HG02973 (cell line): ENCODE measurements around the gene NINJ1.
A peak's percentile ranks its signal among the peaks of the same experiment; 100 is the strongest.
"Not testable (repeated sequence)": the region's sequence is repeated elsewhere in the genome, so short reads cannot be mapped to it uniquely, and the experiment has no call there.

Source experiments
- ATAC-seq: cut with Tn5 transposase; IDR thresholded peaks from one replicate; pipeline ENCODE4 v1.9.1; 2021; ENCODE audit warnings: moderate library complexity; ENCODE audit not compliant: unreplicated experiment

NINJ1 gene

GRCh38 chr9:93161786-93162562 lies 27.9 kb upstream of the NINJ1 start:
- ATAC-seq: no peak

GRCh38 chr9:93159601-93160471 lies 25.8 kb upstream of the NINJ1 start:
- peak; percentile 85 for ATAC-seq

- peak; percentile 60 for ATAC-seq
Measured at GRCh38 chr9:93156475-93157008, 22.5 kb upstream of the NINJ1 start.

DNA sequence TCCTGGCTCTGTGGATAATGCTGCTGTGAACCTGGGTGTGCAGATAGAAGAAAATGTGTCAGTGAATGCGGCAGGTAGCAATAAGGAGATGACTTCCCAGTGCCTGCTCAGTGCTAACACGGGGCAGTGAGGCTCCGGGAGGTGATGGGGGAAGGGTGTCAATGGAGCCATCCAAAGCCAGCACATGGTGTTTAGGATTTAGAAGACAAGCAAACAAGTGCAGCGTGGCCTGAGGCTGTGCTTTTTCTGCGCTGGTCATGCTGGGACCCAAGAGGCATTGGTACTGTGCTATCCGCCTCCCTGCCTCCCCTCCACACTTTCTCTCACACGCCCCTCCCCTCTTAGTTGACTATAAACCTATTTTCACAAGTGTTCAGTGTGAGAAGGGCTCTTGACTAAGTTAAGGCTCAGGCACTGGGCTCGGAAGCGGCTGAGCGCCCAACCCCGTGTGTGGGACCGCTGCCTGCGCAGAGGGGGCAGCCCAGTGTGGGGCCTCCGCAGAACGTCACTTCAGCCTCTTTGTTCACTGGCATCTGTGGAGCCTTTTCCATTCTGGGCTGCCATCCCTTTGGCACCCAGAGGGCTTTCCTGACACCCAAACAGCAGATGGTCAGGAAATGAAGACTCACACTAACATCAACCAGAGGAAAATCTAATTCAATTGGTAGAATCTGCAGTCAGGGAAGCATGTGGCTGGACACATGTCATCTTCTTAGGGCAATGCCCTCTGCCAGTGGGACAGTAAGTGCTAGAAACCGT lies 21.8 kb upstream of the NINJ1 start:
- no peak for ATAC-seq

- no peak for ATAC-seq
Measured at GRCh38 chr9:93154293-93154903, 20.3 kb upstream of the NINJ1 start.

DNA sequence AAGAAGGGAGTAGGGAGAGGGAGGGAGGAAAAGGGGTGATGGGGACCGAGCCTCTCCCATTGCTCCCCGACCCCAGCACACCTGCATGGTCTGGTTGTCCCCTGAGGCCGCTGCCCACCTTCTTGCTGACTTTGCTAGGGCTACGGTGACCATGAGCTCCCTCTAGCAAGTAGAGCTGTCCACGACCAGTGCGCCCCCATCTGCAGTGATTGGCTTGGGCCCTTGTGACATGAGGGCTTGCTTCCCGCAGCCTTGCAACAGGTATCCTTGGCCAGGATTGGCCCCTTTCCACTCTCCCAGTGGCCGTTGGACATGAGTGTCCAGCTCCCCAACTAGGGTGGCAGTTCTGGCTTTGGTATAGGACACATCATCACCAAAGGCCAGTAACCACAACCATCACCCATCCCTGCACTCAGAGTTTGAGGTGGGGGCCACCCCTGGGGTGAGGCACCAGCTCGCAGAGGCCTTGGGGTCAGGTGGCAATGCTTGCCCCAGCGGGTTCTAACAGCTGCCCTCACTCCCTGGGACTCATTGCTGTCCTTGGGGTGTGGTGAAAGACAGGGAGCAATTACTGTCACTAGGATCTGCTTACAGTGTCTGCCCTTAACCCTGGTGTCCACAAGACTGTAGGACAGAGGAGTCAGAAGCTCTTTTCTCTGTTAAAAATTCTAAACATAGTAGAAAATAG lies 17.2 kb upstream of the NINJ1 start:
- no peak for ATAC-seq

DNA sequence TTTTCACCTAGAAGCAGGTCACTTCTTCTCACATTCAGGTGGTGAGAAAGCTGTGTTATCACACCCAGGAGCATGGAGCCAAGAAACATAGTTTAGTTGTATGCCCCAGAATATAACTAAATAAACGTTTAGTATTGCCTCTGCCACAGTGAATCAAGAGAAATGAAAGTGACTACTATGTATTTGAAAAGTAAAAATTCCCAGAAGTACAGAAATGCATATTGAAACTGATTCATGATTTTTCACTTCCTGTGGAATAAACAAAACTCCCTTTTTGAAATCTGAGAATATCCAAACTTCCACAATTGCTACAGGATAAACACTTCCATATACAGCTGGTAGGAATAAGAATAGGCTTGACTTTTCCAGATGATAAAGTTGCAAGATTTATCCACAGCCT lies 15.3 kb upstream of the NINJ1 start:
- no peak for ATAC-seq

DNA sequence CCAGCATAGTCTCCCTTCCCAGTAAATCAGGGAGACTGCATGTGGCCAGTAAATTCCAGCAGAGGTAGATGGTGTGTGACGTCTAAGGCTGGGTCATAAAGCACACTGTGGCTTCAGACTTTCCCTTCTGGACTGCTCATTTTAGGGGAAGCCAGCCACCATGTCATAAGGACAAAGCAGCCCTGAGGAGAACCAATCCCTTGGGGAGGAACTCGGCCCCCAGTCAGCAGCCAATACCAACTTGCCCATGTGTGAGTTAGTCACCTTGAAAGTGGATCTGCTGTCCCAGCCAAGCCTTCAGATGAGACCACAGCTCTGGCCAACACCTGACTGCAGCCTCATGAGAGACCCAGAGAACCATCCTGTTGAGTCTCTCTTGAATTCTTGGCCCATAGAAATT lies 14.7 kb upstream of the NINJ1 start:
- no peak for ATAC-seq

- no peak for ATAC-seq
Measured at GRCh38 chr9:93147632-93148031, 13.6 kb upstream of the NINJ1 start.

DNA sequence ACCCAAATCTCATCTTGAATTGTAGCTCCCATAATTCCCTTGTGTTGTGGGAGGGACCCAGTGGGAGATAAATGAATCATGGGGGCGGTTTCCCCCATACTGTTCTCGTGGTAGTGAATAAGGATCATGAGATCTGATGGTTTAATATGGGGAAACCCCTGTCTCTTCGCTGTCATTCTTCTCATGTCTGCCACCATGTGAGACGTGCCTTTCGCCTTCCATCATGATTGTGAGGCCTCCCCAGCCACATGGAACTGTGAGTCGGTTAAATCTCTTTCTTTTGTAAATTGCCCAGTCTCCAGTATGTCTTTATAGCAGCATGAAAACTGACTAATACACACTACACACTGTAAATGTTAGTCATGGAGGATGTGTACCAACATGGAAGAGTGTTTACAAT lies 12.6 kb upstream of the NINJ1 start:
- ATAC-seq: not testable (repeated sequence)

DNA sequence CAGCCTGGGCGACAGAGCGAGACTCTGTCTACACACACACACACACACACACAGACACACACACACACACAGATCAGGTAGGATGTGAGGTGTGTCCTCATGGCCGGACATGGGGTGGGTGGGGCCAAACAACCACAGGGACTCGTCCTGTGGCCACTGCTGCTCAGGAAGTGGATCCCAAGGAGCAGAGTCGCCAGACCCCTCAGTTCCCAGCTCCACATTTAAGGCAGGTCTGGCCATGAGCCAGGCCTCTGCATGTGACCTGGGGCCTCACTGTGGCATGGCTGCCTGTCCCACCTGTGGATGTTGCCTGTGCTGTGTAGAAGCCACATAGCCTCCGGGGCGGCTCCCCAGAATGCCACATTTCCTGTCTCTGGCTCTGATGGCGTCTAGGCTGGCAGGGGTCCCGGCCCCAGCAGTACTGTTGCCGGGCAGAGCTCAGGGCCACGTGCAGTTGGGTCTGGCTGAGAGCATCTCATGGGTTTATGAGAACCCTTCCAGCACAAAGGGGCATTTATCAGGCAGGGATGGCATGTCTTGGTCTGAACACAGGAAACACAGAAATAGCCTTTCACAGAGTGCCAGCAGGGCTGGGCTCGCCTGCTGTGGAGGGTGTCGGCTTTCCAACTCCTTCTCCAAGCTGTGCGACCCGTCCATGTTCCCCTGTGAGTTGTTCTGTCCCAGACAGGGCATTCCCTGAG lies 9.9 kb upstream of the NINJ1 start:
- no peak for ATAC-seq

DNA sequence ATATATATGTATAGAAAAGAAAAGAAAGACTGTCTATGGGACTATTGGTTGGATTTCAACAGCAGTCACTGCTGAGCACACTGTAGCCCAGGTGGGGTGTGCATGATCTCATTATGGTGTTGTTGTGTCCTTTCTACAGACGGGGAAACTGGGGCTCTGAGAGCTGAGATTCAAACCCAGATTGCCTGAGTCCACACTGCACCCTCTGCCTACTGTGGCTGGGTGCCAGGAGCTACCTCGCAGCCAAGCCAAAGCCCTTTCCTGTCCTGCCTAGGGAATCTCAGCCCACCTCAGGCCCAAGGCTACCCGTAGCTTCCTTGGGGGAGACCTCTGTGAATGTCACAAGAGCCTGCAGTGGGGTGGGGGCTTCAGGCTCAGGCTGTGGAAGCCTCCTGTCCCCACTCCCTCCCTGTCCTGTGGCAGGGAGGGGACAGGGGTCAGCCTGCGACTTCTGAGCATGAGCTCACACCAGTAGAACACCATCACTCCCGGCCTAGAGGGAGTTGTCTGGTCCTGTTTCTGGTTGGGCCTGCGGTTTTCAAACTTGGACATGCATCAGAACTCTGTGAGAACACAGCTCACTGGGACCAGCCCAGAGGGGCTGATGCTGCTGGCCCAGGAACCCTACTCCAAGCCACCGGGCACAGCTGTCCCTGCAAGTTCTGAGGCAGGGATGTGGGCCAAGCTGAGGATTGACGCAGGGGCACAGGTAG lies 7.9 kb upstream of the NINJ1 start:
- no peak for ATAC-seq

DNA sequence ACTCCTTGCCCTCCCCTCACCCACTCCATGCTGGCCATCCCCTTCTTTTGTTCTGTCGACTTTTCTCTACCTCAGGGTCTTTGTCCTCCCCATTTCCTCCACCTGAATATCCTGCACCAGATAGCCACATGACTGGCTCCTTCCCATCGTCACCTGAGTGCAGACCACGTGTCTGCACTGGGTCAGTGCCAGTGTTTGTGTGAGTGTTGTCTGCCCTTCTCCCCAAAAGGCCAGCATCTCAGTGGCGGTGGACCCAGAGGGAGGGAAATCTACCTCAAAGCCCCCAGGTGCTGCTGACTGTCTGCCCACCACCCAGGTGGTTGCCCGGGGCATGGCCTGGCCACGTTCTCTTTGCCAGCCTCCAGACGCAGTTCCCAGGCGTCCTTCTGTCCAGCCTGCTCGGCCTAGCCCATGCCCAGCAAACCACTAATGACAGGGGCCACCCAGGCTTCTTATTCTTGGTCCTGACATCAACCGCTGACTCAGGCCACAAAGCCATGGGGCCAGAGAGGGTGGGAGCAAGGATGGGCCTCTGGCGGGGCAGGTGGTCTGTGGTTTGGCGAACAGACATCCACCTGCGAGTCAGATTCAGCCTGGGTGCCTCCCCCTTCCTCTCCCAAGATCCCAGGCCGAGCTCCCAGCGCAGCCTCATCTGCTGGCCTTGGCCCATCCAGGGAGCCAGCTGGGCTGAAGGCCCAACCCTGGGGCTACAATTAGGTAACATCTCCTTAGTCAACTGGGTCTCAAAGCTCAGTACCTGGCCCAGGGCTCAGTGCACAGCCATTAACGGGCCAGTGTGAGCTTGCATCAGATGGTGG lies 5.5 kb upstream of the NINJ1 start:
- no peak for ATAC-seq

DNA sequence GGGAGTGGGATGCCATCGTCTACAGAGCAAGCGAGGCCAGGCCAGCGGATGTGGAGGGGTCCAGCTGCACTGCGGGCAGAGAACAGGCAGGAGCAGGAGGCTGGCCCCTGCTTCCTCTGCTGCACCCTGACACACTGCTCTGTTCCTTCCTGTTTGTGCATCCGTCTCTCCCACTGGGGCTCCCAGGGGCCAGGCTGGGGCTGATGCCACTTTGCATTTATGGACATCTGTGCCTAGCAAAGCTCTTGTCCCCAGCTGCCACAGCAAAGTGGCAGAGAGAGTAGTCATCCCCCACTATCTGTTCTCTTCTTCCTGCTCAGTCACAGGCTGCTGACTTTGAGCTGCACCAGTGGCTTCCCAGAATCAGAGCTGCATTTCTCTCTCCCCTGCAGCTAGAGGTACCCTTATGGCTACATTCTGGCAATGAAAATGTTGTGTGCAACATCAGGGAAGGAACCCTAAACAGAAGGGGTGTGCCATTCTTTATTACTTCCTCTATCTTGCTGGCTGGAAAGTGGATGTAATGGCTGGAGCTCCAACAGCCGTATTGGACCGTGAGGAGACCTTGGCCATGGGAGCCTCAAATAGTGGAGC lies 4.2 kb upstream of the NINJ1 start:
- ATAC-seq: no peak

GRCh38 chr9:93137362-93137761 lies 3.3 kb upstream of the NINJ1 start:
- no peak for ATAC-seq

DNA sequence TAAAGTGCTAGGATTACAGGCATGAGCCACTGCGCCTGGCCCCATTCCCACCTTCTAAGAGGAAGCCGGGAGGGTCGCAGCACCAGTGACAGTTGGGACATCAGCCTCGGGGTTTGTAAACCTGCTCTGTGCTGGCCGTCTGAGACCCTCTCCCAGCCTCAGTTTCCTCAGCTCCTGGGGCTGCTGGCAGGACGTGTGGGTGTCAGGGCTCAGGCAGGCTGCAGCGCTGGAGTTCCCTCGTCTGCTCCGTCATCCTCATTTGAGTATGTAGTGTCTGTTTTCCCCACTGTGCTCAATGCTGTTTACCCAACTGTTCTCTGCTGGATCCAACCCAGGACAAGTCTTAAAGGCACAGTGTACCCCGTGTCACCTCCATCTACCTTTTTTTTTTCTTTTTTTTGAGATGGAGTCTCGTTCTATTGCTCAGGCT lies 2.0 kb upstream of the NINJ1 start:
- no peak for ATAC-seq

DNA sequence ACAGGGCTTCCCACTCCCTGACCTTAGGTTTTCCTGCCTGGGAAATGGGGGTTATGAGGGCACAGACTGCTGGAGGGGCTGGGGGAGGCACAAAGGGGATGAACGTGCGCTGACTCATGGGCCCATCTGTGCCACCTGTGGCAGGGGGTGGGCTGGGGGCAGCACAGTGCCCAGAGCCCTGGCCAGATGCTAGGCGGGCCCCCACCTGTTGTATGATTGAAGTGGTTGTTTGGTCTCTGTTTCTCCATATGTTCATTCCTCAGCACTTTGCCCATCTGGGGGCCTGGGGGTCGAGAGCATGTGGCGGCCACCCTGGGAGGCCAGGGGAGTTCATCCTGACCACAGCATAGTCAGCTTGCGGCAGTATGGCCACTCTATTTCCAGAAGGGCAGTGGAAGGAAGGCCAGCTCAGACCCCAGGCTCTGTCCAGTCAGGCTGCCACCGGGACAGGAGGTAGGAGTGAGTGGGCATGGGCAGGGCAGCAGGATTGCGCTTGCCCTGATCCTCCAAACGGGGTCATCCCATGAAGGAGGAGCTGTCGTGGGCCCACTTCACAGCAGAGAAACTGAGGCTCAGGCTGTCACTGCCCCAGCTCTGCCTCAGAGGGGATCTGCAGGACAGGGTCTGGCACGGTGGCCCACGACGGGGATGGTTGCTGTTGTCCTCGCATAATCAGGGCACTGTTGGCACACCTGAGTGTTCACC lies 841 bp upstream of the NINJ1 start:
- no peak for ATAC-seq
